SU-DHL-6 (cell line): ENCODE results near the gene KLHL1.

Experiments
- H2AFZ ChIP-seq: fragments of 200-600 bp; sonication (generic); 2 replicates; pipeline ENCODE4 v1.6.1; 2014; ENCODE audit warnings: low read depth, mild to moderate bottlenecking, moderate library complexity, mixed read lengths, antibody characterized with exemption, low read length; ENCODE audit not compliant: severe bottlenecking
- H3F3A ChIP-seq: fragments of 200-600 bp; shearing (Covaris generic); 2 replicates; pipeline ENCODE4 v1.6.0; 2016; ENCODE audit warnings: antibody characterized with exemption, mild to moderate bottlenecking; ENCODE audit not compliant: insufficient read depth
- H3K27ac ChIP-seq: fragments of 200-600 bp; sonication (generic); 2 replicates; pipeline ENCODE4 v1.5.1; 2016; ENCODE audit warnings: low read depth, mild to moderate bottlenecking, low read length, moderate library complexity, mixed read lengths
- H3K27me3 ChIP-seq: fragments of 200-600 bp; sonication (generic), shearing (Covaris generic); 2 replicates; pipeline ENCODE4 v1.6.0; 2014; ENCODE audit warnings: mild to moderate bottlenecking, low read length
- H3K36me3 ChIP-seq: fragments of 200-600 bp; sonication (generic); 2 replicates; pipeline ENCODE4 v1.6.1; 2014; ENCODE audit warnings: mild to moderate bottlenecking, low read length, mixed read lengths
- H3K4me2 ChIP-seq: fragments of 300-600, 200-600 bp; shearing (Covaris generic), sonication (generic); 2 replicates; pipeline ENCODE4 v1.6.0; 2014; ENCODE audit warnings: low read length, low read depth, mild to moderate bottlenecking; ENCODE audit not compliant: poor library complexity, severe bottlenecking
- H3K4me3 ChIP-seq: fragments of 200-600 bp; sonication (generic); 2 replicates; pipeline ENCODE4 v1.5.1; 2014; ENCODE audit warnings: antibody characterized with exemption, low read length, mild to moderate bottlenecking, mixed read lengths; ENCODE audit not compliant: insufficient read depth, poor library complexity, severe bottlenecking
- H3K79me2 ChIP-seq: fragments of 200-600 bp; sonication (generic); 2 replicates; pipeline ENCODE4 v1.6.1; 2014; ENCODE audit warnings: mild to moderate bottlenecking, low read length, moderate library complexity; ENCODE audit not compliant: insufficient read depth
- H3K9ac ChIP-seq: fragments of 200-600 bp; sonication (generic); 2 replicates; pipeline ENCODE4 v1.7.0; 2014; ENCODE audit warnings: mild to moderate bottlenecking, low read length
- H3K9me2 ChIP-seq: fragments of 200-600 bp; sonication (generic); replicated peaks from 2 replicates; pipeline ENCODE4 v1.6.1; 2014; ENCODE audit warnings: low read length; ENCODE audit not compliant: insufficient read depth
- H3K9me3 ChIP-seq: fragments of 200-600 bp; sonication (generic); 2 replicates; pipeline ENCODE4 v1.6.1; 2014; ENCODE audit warnings: low read length, mixed read lengths; ENCODE audit not compliant: insufficient read depth
- H4K20me1 ChIP-seq: fragments of 200-600 bp; sonication (generic); 2 replicates; pipeline ENCODE4 v1.6.1; 2014; ENCODE audit warnings: low read depth, mild to moderate bottlenecking, antibody characterized with exemption, low read length, moderate library complexity, mixed read lengths
- EZH2phosphoT487 ChIP-seq: fragments of 200-600 bp; sonication (generic), shearing (Covaris generic); conservative IDR thresholded peaks from 2 replicates; pipeline ENCODE4 v1.6.1; 2018; ENCODE audit warnings: mild to moderate bottlenecking, antibody characterized with exemption, low read length, moderate library complexity, mixed read lengths
- TF ChIP-seq, protein P1 (sequence below): fragments of 200-600 bp; sonication (generic); IDR thresholded peaks from one replicate; pipeline ENCODE4 v1.5.1; 2017; ENCODE audit warnings: antibody characterized with exemption, mild to moderate bottlenecking, low read length, moderate library complexity; ENCODE audit not compliant: insufficient read depth, poor library complexity, severe bottlenecking

Gene KLHL1

DNA sequence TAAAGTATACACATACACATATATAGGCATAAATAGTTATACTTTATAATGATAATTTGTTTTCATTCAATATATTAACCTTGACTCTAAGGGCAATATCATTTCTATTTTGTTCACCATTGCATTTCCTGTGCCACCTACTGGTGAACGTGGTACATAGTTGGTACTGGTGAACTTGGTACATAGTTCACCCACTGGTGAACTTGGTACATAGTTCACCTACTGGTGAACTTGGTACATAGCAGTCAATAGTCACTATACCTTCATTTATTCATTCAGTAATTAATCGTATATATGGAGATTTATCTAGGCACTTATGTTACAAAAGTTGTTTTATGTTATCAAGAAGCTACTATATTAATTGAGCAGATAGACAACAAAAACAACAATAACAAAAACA is 173.2 kb downstream of the KLHL1 start:
- no peak overlapping the region for H3K27ac ChIP-seq
- TF ChIP-seq, protein P1, sequence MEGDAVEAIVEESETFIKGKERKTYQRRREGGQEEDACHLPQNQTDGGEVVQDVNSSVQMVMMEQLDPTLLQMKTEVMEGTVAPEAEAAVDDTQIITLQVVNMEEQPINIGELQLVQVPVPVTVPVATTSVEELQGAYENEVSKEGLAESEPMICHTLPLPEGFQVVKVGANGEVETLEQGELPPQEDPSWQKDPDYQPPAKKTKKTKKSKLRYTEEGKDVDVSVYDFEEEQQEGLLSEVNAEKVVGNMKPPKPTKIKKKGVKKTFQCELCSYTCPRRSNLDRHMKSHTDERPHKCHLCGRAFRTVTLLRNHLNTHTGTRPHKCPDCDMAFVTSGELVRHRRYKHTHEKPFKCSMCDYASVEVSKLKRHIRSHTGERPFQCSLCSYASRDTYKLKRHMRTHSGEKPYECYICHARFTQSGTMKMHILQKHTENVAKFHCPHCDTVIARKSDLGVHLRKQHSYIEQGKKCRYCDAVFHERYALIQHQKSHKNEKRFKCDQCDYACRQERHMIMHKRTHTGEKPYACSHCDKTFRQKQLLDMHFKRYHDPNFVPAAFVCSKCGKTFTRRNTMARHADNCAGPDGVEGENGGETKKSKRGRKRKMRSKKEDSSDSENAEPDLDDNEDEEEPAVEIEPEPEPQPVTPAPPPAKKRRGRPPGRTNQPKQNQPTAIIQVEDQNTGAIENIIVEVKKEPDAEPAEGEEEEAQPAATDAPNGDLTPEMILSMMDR, result no peak
- no peak for TF ChIP-seq EZH2phosphoT487

DNA sequence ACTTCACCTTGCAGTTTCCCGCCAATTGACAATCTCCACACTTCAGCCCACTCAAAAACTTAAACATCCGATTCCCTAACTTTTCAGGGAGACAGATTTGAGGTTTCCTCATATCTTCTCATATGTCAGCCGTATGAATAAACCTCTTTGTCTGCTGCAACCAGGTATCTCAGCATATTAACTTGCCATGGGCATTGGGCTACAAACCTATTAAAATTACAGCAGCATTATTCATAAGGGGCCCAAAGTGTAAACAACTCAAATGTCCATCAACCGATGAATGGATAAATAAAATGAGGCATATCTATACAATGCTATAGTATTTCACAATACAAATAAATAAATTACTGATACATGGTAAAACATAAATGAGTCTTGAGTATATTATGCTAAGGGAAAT is 180.0 kb downstream of the KLHL1 start:
- TF ChIP-seq, protein P1, result no peak
- TF ChIP-seq EZH2phosphoT487, result no peak
- H3F3A ChIP-seq, result no peaks in the 10 kb centered on the region
- no peak overlapping the region for H3K4me3 ChIP-seq
- no peaks in the 10 kb centered on the region for H3K9me2 ChIP-seq
- H3K36me3 ChIP-seq, result no peaks in the 10 kb centered on the region
- no peak overlapping the region for H2AFZ ChIP-seq
- peaks cover 10% of the 10 kb centered on the region; the same call in 1 of the 2 replicates for H3K9me3 ChIP-seq
- H3K27ac ChIP-seq, result no peak overlapping the region
- no peaks in the 10 kb centered on the region for H3K79me2 ChIP-seq
- no peak overlapping the region for H3K4me2 ChIP-seq
- H3K9ac ChIP-seq, result no peak overlapping the region
- no peaks in the 10 kb centered on the region for H4K20me1 ChIP-seq
- no peaks in the 10 kb centered on the region for H3K27me3 ChIP-seq

More for the DNA sequence above, 173.2 kb downstream of the KLHL1 start:
- no peaks in the 10 kb centered on the region for H3F3A ChIP-seq
- H3K27me3 ChIP-seq, result no peaks in the 10 kb centered on the region
- H3K9me2 ChIP-seq, result no peaks in the 10 kb centered on the region
- H4K20me1 ChIP-seq, result no peaks in the 10 kb centered on the region
- H2AFZ ChIP-seq, result no peak overlapping the region
- no peaks in the 10 kb centered on the region; the same call in 1 of the 2 replicates for H3K36me3 ChIP-seq
- H3K4me3 ChIP-seq, result no peak overlapping the region
- no peak overlapping the region for H3K9ac ChIP-seq
- H3K79me2 ChIP-seq, result no peaks in the 10 kb centered on the region
- no peaks in the 10 kb centered on the region for H3K9me3 ChIP-seq
- no peak overlapping the region for H3K4me2 ChIP-seq

DNA sequence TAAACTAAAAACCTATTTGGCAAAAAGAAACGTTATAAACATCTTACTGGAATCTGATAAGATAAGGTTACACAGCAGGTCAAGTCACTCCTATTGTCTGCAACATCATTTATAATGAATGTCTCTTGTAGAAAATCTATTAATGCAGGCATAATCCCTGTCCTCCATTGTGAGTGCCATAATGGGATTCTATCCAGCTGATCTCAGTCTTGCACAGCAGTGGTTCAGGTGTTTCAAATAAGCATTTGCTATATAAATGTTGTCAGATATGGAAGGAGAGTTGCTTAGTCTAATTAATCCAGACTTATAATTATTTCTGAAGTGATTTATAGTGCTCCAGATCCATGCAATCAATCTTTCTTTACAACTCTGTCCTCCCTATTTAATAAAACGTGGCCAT is 187.1 kb downstream of the KLHL1 start:
- peak overlapping the region; percentile 75 for H2AFZ ChIP-seq
- H3F3A ChIP-seq, result no peaks in the 10 kb centered on the region
- H3K9me2 ChIP-seq, result no peaks in the 10 kb centered on the region

More for the DNA sequence above, 187.1 kb downstream of the KLHL1 start:
- Histone ChIP-seq H3K27me3 (no peaks in the 10 kb centered on the region), H3K9ac (no peak overlapping the region), H4K20me1 (no peaks in the 10 kb centered on the region), H3K79me2 (no peaks in the 10 kb centered on the region), H3K27ac (no peak overlapping the region), H3K36me3 (no peaks in the 10 kb centered on the region), H3K4me2 (no peak overlapping the region), H3K4me3 (no peak overlapping the region), H3K9me3 (peaks cover 10% of the 10 kb centered on the region; the same call in 1 of the 2 replicates)
- TF ChIP-seq EZH2phosphoT487, result no peak
- TF ChIP-seq, protein P1, result no peak
